Neuronal stem cell (in vitro differentiated cells): ENCODE data around the gene WDR62.

Source experiments
- DNase-seq: peaks from one replicate; pipeline ENCODE4 v3.0.0-alpha.2; 2013; ENCODE audit warnings: low spot score
- H2AFZ ChIP-seq: one replicate; pipeline ENCODE4 v1.6.1; 2013; ENCODE audit warnings: mild to moderate bottlenecking, low read length, inconsistent platforms
- H2AK5ac ChIP-seq: 2 replicates; pipeline ENCODE4 v1.6.1; 2013; ENCODE audit warnings: low read depth, mild to moderate bottlenecking, inconsistent platforms, low read length, moderate library complexity, mixed read lengths
- H2BK120ac ChIP-seq: 2 replicates; pipeline ENCODE4 v1.6.1; 2013; ENCODE audit warnings: low read depth, mild to moderate bottlenecking, inconsistent platforms, low read length, moderate library complexity, mixed read lengths
- H2BK12ac ChIP-seq: one replicate; pipeline ENCODE4 v1.6.1; 2013; ENCODE audit warnings: low read length, inconsistent platforms
- H2BK15ac ChIP-seq: 2 replicates; pipeline ENCODE4 v1.6.1; 2013; ENCODE audit warnings: mild to moderate bottlenecking, low read length, inconsistent platforms, mixed read lengths
- H2BK5ac ChIP-seq: one replicate; pipeline ENCODE4 v1.6.1; 2013; ENCODE audit warnings: inconsistent platforms, mild to moderate bottlenecking, low read length, moderate library complexity
- H3K14ac ChIP-seq: one replicate; pipeline ENCODE4 v1.6.1; 2013; ENCODE audit warnings: low read length, inconsistent platforms
- H3K18ac ChIP-seq: 2 replicates; pipeline ENCODE4 v1.6.1; 2013; ENCODE audit warnings: low read length, inconsistent platforms
- H3K23ac ChIP-seq: 2 replicates; pipeline ENCODE4 v1.6.1; 2013; ENCODE audit warnings: low read depth, mild to moderate bottlenecking, mixed read lengths, low read length, inconsistent platforms; ENCODE audit not compliant: poor library complexity
- H3K27ac ChIP-seq: replicated peaks from 3 replicates; pipeline ENCODE4 v1.5.1; 2013; ENCODE audit warnings: low read length, inconsistent platforms
- H3K27me3 ChIP-seq, 3 experiments: 2 replicates each; pipeline ENCODE4 v1.6.1; 2013; ENCODE audit warnings: low read length in 3 of 3, mild to moderate bottlenecking in 2 of 3, inconsistent platforms in 1 of 3, low read depth in 1 of 3, mixed read lengths in 1 of 3, moderate library complexity in 1 of 3; ENCODE audit not compliant: control insufficient read depth in 3 of 3, insufficient read depth in 3 of 3
- H3K36me3 ChIP-seq, 2 donors: replicated peaks in 1 of 2; 2 replicates each; pipeline ENCODE4 v1.6.1; 2013; ENCODE audit warnings: low read length in 2 of 2; ENCODE audit not compliant: control insufficient read depth in 2 of 2, insufficient read depth in 2 of 2
- H3K4ac ChIP-seq: 2 replicates; pipeline ENCODE4 v1.6.1; 2013; ENCODE audit warnings: inconsistent platforms, mild to moderate bottlenecking, low read length, moderate library complexity
- H3K4me1 ChIP-seq, 2 donors: 1 replicate in 1 of 2; 2 replicates in 1 of 2; pipeline ENCODE4 v1.6.1; 2013; ENCODE audit warnings: low read length in 2 of 2, low read depth in 1 of 2; ENCODE audit not compliant: control insufficient read depth in 2 of 2, insufficient read depth in 1 of 2
- H3K4me2 ChIP-seq: one replicate; pipeline ENCODE4 v1.6.1; 2013; ENCODE audit warnings: mild to moderate bottlenecking, low read length, inconsistent platforms; ENCODE audit not compliant: insufficient read depth, poor library complexity, severe bottlenecking
- H3K4me3 ChIP-seq, 2 donors: 2 replicates each; pipeline ENCODE4 v1.5.1; 2013; ENCODE audit warnings: low read length in 2 of 2, mild to moderate bottlenecking in 2 of 2, inconsistent platforms in 1 of 2, moderate library complexity in 1 of 2
- H3K79me1 ChIP-seq: one replicate; pipeline ENCODE4 v1.6.1; 2013; ENCODE audit warnings: low read depth, mild to moderate bottlenecking, inconsistent platforms, low read length, moderate library complexity
- H3K9ac ChIP-seq: one replicate; pipeline ENCODE4 v1.6.1; 2013; ENCODE audit warnings: mild to moderate bottlenecking, low read depth, low read length, inconsistent platforms; ENCODE audit not compliant: poor library complexity
- H3K9me3 ChIP-seq, 2 donors: replicated peaks in 1 of 2; 2 replicates each; pipeline versions ENCODE3 to v1.6.1; 2013; ENCODE audit warnings: low read length in 2 of 2, mild to moderate bottlenecking in 2 of 2, inconsistent platforms in 1 of 2, low read depth in 1 of 2, mixed read lengths in 1 of 2, moderate library complexity in 1 of 2; ENCODE audit not compliant: control insufficient read depth in 2 of 2, insufficient read depth in 1 of 2
- H4K8ac ChIP-seq: one replicate; pipeline ENCODE4 v1.6.1; 2013; ENCODE audit warnings: low read depth, mild to moderate bottlenecking, inconsistent platforms, low read length, moderate library complexity
- H4K91ac ChIP-seq: one replicate; pipeline ENCODE4 v1.6.1; 2013; ENCODE audit warnings: low read length, low read depth, mild to moderate bottlenecking, inconsistent platforms; ENCODE audit not compliant: poor library complexity
- WGBS, 2 donors: extraction: QIAGEN DNeasy Blood & Tissue Kit; methylation state at CpG; one replicate each; pipeline ENCODE4 v1.1.7; 2013; ENCODE audit warnings: missing lambda C conversion rate in 2 of 2, mixed read lengths in 1 of 2; ENCODE audit not compliant: insufficient read length in 2 of 2, insufficient replicate concordance in 1 of 2; ENCODE audit errors: extremely low coverage in 2 of 2; 5-methylcytosine and 5-hydroxymethylcytosine counted together

Gene WDR62

DNA sequence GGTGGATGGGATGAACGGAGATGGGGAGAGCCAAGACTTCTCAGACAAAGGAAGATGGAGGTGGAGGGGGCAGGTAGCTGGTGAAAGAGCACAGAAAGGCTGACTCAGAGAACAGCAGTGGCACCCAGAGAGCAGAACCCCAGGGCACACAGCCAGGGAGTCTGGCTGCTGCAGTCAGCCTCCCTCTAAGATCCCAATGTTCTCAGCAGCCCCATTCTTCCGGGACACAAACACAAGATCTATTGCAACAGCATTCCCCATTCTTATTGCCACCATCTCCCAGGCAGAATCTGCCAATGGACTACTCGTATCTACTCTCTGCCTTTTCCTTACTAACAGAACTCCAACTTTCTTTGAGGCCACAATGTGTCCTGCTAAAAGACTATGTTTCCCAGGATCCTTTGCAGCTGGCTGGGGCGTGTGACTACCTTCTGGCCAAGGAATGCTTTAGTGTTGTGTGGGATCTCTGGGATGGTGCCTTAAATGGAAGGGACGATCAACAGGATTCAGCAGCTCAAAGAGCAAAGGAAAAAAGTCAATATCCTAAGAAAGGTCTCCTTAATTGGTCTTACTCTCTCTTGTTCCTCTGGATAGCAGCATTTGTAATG is 8.2 kb upstream of the WDR62 start:
- no peak overlapping the region for H2BK120ac ChIP-seq
- no peak overlapping the region for H4K8ac ChIP-seq
- WGBS, 2 donors, result no CpG with 5 or more reads among the region's 5 CpGs
- H3K18ac ChIP-seq, result no peak overlapping the region
- H3K9me3 ChIP-seq, result no peaks in the 10 kb centered on the region
- no peak overlapping the region for H3K4me3 ChIP-seq
- peaks cover 0 to 9% of the 10 kb centered on the region in 2 donors for H3K36me3 ChIP-seq
- no peak overlapping the region for H3K4me2 ChIP-seq
- no peak overlapping the region for H3K4ac ChIP-seq
- no peak overlapping the region for H4K91ac ChIP-seq
- no peaks in the 10 kb centered on the region for H3K27me3 ChIP-seq
- H3K14ac ChIP-seq, result no peak overlapping the region
- H3K9ac ChIP-seq, result no peak overlapping the region
- no peak overlapping the region for H2AK5ac ChIP-seq
- no peak for DNase-seq
- H2BK5ac ChIP-seq, result no peak overlapping the region
- H2AFZ ChIP-seq, result no peak overlapping the region
- H2BK12ac ChIP-seq, result no peak overlapping the region
- H3K27ac ChIP-seq, result no peak overlapping the region
- H2BK15ac ChIP-seq, result no peak overlapping the region
- H3K23ac ChIP-seq, result no peak overlapping the region
- H3K4me1 ChIP-seq, result peaks cover 0 to 3% of the 10 kb centered on the region in 2 donors
- H3K79me1 ChIP-seq, result no peaks in the 10 kb centered on the region

DNA sequence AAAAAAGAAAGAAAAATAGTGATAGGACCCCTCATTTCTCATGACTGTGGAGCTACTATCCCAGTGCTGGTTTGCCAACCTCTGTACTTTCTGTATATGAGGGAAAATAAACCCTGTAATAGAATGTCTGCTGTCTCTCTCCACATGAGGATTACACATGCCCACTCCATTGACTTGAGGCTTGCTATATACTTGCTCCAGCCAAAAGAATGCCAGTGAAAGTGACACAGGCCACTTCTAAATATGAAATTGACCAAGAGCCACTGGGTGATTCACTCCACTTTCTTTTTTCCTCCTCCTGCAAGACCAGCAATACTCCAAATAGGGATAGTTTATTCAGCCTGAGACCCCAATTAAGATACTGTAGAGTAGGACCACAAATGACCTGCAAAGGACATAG is 6.9 kb upstream of the WDR62 start:
- Histone ChIP-seq H3K14ac (no peak overlapping the region), H3K27ac (no peak overlapping the region), H3K9ac (no peak overlapping the region), H2BK15ac (no peak overlapping the region), H3K36me3 (peaks cover 0 to 9% of the 10 kb centered on the region in 2 donors), H2BK12ac (no peak overlapping the region), H4K8ac (no peak overlapping the region), H2AK5ac (no peak overlapping the region), H3K27me3 (no peaks in the 10 kb centered on the region), H3K4me3 (no peak overlapping the region), H3K79me1 (no peaks in the 10 kb centered on the region), H4K91ac (no peak overlapping the region), H3K23ac (no peak overlapping the region), H3K4me1 (no peaks in the 10 kb centered on the region), H2BK5ac (no peak overlapping the region), H3K18ac (no peak overlapping the region), H3K9me3 (no peaks in the 10 kb centered on the region), H2BK120ac (no peak overlapping the region), H2AFZ (no peak overlapping the region), H3K4me2 (no peak overlapping the region), H3K4ac (no peak overlapping the region)
- no peak for DNase-seq

GRCh38 chr19:36049080-36049698 is 5.5 kb upstream of the WDR62 start:
- H3K36me3 ChIP-seq, result peaks cover 0 to 9% of the 10 kb centered on the region in 2 donors
- no peak overlapping the region for H2AK5ac ChIP-seq
- no peak overlapping the region for H3K14ac ChIP-seq
- H4K8ac ChIP-seq, result no peak overlapping the region
- WGBS, 2 donors, result no CpG with 5 or more reads among the region's 4 CpGs
- no peak overlapping the region for H2BK12ac ChIP-seq
- H3K27ac ChIP-seq, result no peak overlapping the region
- no peak overlapping the region for H2BK5ac ChIP-seq
- H3K4me1 ChIP-seq, result peaks cover 0 to 3% of the 10 kb centered on the region in 2 donors
- no peaks in the 10 kb centered on the region for H3K27me3 ChIP-seq
- no peak overlapping the region for H3K9ac ChIP-seq
- H2BK120ac ChIP-seq, result no peak overlapping the region
- no peak overlapping the region for H3K4me3 ChIP-seq
- DNase-seq, result no peak
- H4K91ac ChIP-seq, result no peak overlapping the region
- H3K4me2 ChIP-seq, result no peak overlapping the region
- H2BK15ac ChIP-seq, result no peak overlapping the region
- no peak overlapping the region for H3K4ac ChIP-seq
- H3K9me3 ChIP-seq, result no peaks in the 10 kb centered on the region
- no peak overlapping the region for H3K23ac ChIP-seq
- no peak overlapping the region for H3K18ac ChIP-seq
- H3K79me1 ChIP-seq, result no peaks in the 10 kb centered on the region
- H2AFZ ChIP-seq, result no peak overlapping the region

DNA sequence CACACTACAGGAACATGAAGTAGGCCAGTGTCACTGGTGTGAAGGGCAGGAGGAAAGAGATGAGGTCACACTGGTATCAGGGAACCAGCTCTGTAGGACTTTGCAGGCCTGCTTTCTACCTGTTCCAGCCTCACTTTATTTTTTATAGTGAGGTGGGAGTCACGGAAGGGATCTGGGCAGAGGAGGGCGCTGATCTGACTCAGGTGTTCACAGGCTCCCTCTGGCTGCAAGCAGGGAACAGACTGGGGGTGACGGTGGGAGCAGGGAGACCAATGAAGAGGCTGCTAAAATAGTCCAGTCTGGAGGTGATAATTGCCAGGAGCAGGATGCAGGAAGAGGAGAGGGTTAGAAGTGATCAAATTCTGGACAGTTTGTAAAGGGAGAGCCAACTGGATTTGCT is 3.5 kb upstream of the WDR62 start:
- Histone ChIP-seq H2BK12ac (no peak overlapping the region), H3K4ac (no peak overlapping the region), H2BK5ac (no peak overlapping the region), H2BK120ac (no peak overlapping the region), H3K27ac (no peak overlapping the region), H3K36me3 (peaks cover 0 to 2% of the 10 kb centered on the region in 2 donors), H3K27me3 (no peaks in the 10 kb centered on the region), H3K4me2 (no peak overlapping the region), H3K9ac (no peak overlapping the region), H2BK15ac (no peak overlapping the region), H3K14ac (no peak overlapping the region), H3K79me1 (no peaks in the 10 kb centered on the region), H4K91ac (no peak overlapping the region), H3K4me1 (peaks cover 6 to 9% of the 10 kb centered on the region in 2 donors), H2AFZ (no peak overlapping the region), H3K23ac (no peak overlapping the region), H3K18ac (no peak overlapping the region), H3K9me3 (no peaks in the 10 kb centered on the region), H3K4me3 (no peak overlapping the region), H2AK5ac (no peak overlapping the region), H4K8ac (no peak overlapping the region)
- WGBS, 2 donors, result no CpG with 5 or more reads among the region's 3 CpGs
- DNase-seq, result no peak
